ENCODE measurements around the gene SOD3. TPM values are rescaled to one million over a fixed set of nuclear protein-coding genes. Genes with fewer than 3 reads are reported as not detected.

The SOD3 gene
- total RNA-seq, 4 donors from 2014 or later = 5.0 to 120 (median 25.2) TPM

DNA sequence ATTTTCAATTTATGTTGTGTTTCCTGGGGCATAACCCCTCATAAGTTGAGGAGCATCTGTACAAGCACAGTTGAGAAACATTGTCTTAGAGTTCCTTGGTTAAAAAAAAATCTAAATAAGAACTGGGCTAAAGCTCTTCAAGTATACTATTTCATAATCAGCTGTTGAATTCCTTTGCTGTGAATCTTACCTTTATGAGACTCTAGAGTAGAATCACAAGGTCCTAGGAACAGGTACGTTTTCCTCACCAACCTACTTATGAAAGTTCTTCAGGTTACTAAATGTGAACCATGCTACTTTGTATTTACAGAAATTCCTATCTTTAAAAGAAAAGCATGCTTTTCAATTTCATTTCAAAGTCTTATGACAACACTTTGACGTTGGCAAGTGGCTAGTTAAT is 20.9 kb upstream of the SOD3 start:
- no peak for DNase-seq
- Histone ChIP-seq H3K27ac (no peak overlapping the region), H3K4me3 (no peak overlapping the region), H3K27me3 (no peaks in the 10 kb centered on the region), H3K4me1 (peaks cover 6 to 35% (median 13%) of the 10 kb centered on the region in 3 donors), H3K9me3 (no peaks in the 10 kb centered on the region), H3K36me3 (no peaks in the 10 kb centered on the region)
- no peak for TF ChIP-seq POLR2A (IDR thresholded peaks at IDR 0.05)
- TF ChIP-seq, protein P1, sequence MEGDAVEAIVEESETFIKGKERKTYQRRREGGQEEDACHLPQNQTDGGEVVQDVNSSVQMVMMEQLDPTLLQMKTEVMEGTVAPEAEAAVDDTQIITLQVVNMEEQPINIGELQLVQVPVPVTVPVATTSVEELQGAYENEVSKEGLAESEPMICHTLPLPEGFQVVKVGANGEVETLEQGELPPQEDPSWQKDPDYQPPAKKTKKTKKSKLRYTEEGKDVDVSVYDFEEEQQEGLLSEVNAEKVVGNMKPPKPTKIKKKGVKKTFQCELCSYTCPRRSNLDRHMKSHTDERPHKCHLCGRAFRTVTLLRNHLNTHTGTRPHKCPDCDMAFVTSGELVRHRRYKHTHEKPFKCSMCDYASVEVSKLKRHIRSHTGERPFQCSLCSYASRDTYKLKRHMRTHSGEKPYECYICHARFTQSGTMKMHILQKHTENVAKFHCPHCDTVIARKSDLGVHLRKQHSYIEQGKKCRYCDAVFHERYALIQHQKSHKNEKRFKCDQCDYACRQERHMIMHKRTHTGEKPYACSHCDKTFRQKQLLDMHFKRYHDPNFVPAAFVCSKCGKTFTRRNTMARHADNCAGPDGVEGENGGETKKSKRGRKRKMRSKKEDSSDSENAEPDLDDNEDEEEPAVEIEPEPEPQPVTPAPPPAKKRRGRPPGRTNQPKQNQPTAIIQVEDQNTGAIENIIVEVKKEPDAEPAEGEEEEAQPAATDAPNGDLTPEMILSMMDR (IDR thresholded peaks at IDR 0.05) = no peak
- intact Hi-C loops (cut with DNase I) = no loop called here
- WGBS, 2 donors = 31% methylated on average over 2 of the region's 2 CpGs

DNA sequence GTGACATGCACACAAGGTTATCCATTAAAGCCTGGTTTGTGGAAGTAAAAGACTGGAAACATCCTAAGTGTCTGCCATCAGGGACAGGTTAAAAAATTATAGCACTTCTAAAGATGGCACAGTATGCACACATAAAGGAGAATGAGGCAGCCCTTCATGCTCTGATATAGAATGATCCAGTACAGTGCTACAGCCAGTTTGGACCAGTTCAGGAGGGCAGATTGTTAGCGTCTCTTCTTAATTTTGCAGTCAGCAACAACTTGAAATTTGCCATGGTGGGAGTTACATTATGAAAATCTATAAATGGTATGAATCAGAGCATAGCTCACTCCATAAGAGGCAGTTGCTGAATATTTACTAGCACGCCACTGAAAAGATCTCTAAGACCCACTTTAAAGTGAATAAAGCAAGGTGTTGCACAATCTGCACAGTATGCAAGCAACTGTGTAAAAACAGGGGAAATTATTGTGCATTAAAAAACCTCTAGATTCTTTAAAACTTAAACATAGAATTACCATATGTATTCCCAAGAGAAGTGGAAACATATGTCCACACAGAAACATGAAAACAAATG is 20.3 kb upstream of the SOD3 start:
- TF ChIP-seq POLR2A (IDR thresholded peaks at IDR 0.05) = no peak
- TF ChIP-seq, protein P1 (IDR thresholded peaks at IDR 0.05) = no peak
- no peak for DNase-seq
- intact Hi-C loops (cut with DNase I) = no loop called here

DNA sequence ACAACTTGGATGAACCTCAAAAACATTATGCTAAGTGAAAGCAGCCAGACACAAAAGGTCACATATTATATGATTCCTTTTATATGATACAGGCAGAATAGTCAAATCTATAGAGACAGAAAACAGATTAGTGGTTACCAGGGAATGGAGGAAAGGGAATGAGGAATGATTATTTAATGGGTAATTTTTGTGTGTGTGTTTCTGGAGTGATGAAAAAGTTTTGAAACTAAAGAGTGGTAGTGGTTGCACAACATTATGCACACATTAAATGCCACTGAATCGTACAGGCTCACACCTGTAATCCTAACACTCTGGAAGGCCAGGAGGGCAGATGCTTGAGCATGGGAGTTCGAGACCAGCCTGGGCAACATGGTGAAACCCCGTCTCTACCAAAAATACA is 19.6 kb upstream of the SOD3 start:
- DNase-seq = no peak
- WGBS, 2 donors = 71 to 82% methylated on average over 3 of the region's 3 CpGs

More for the DNA sequence above, 20.3 kb upstream of the SOD3 start:
- Histone ChIP-seq H3K4me3 (no peak overlapping the region), H3K4me1 (peaks cover 6 to 30% (median 10%) of the 10 kb centered on the region in 3 donors), H3K9me3 (no peaks in the 10 kb centered on the region), H3K36me3 (no peaks in the 10 kb centered on the region), H3K27me3 (no peaks in the 10 kb centered on the region), H3K27ac (no peak overlapping the region)
- 83 to 87% methylated on average over 2 of the region's 2 CpGs for WGBS, 2 donors

DNA sequence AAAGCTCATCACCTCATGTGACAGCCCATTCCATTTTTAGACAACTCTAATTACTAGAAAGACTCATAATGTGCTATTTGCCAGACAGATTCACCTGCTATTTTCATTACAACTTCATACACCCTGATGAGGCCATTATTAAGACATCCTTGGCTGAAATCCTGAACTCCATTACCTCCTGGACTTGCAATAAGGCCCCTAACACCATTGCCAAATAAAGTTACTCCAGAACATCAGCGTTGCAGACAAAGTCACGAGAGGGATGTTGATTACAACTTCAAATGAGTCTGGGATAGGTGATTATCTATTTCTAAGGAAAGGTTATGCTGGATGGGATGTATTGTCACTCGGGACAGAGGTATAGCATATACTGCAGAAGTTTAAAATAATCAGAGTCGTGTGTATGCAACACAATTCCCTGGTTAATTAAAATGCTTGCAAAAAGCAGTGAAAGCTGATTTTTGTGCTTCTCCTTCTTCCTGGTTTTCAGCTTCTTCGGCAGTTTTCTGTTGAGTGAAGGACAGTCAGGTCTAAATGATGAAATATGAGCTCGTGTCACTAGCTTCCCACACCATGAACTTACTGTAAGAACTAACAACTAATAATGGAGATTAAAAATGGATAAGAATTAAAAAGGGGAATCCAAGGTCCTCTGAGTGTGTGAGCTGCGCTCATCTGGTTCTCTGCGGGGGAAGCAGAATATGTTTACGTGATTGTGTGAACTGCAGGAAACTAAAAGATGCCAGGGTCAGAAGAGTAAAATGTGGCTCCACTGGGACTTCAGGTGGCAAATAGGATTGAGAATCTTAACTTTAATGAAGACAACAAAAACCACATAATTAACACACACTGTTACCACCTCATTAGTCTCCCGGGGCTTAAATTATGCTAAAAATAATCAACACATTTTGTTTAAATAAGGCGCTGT is 17.6 kb upstream of the SOD3 start:
- 60 to 70% methylated on average over 11 of the region's 11 CpGs for WGBS, 2 donors
- H3K9me3 ChIP-seq = no peaks in the 10 kb centered on the region
- TF ChIP-seq, protein P1 (IDR thresholded peaks at IDR 0.05) = no peak
- TF ChIP-seq POLR2A (IDR thresholded peaks at IDR 0.05) = no peak
- H3K36me3 ChIP-seq = no peaks in the 10 kb centered on the region
- DNase-seq = no peak
- H3K4me3 ChIP-seq = no peak overlapping the region
- peaks cover 0 to 35% (median 10%) of the 10 kb centered on the region in 3 donors for H3K4me1 ChIP-seq
- no peaks in the 10 kb centered on the region for H3K27me3 ChIP-seq
- intact Hi-C loops (cut with DNase I) = no loop called here
- H3K27ac ChIP-seq = peak overlapping the region in 3 of 4 donors; percentile 22 to 60 (median 56)

More for the DNA sequence above, 19.6 kb upstream of the SOD3 start:
- H3K27me3 ChIP-seq = no peaks in the 10 kb centered on the region
- TF ChIP-seq POLR2A (IDR thresholded peaks at IDR 0.05) = no peak
- TF ChIP-seq, protein P1 (IDR thresholded peaks at IDR 0.05) = no peak
- intact Hi-C loops (cut with DNase I) = no loop called here
- no peaks in the 10 kb centered on the region for H3K36me3 ChIP-seq
- H3K4me3 ChIP-seq = no peak overlapping the region
- H3K9me3 ChIP-seq = no peaks in the 10 kb centered on the region
- peaks cover under 1 to 28% (median 5%) of the 10 kb centered on the region in 3 donors for H3K4me1 ChIP-seq
- H3K27ac ChIP-seq = no peak overlapping the region

Data from esophagus squamous epithelium (tissue), 5 donors.